Stimulated activated CD4-positive, alpha-beta T cell treated with anti-CD3 and anti-CD28 coated beads, Interleukin-2, amount 100 ng/mL, for 4 hours (primary cell): Measurements from ENCODE around the gene PLA2G2E.
"Not testable (repeated sequence)": the region's sequence is repeated elsewhere in the genome, so short reads cannot be mapped to it uniquely, and the experiment has no call there.

Experiments
- DNase-seq: peaks from one replicate; pipeline ENCODE4 v3.0.0-alpha.2; 2020; ENCODE audit warnings: low read depth

PLA2G2E gene

GRCh38 chr1:19882111-19883071 is 41.0 kb downstream of the PLA2G2E start, which contains the start of gene OTUD3:
OTUD3 (plus strand) TSS chr1:19882395; CDS start chr1:19882514, 119 bp downstream.
- DNase-seq: peak; percentile 96

GRCh38 chr1:19880841-19881240 is 42.6 kb downstream of the PLA2G2E start:
- DNase-seq: not testable (repeated sequence)

- no peak for DNase-seq
Observed at GRCh38 chr1:19879661-19880060, 43.8 kb downstream of the PLA2G2E start.

- DNase-seq: no peak
Observed at GRCh38 chr1:19879227-19879626, 44.2 kb downstream of the PLA2G2E start.

- no peak for DNase-seq
Observed at GRCh38 chr1:19878637-19878985, 44.8 kb downstream of the PLA2G2E start.

GRCh38 chr1:19877821-19878636 is 45.4 kb downstream of the PLA2G2E start:
- no peak for DNase-seq

- DNase-seq: no peak
Observed at GRCh38 chr1:19877181-19877750, 46.2 kb downstream of the PLA2G2E start.

GRCh38 chr1:19872190-19872589 is 51.2 kb downstream of the PLA2G2E start:
- no peak for DNase-seq
